ENCODE measurements around the gene RDH14.

The RDH14 gene

GRCh38 chr2:18584608-18584954 is 24.1 kb upstream of the RDH14 start:
- Histone ChIP-seq H3K23ac (ENCODE audit: low read length) (no peak overlapping the region), H3K4me3 (ENCODE audit: low read length) (no peak overlapping the region), H3K18ac (ENCODE audit: low read length) (no peak overlapping the region), H3K27me3 (ENCODE audit: insufficient read depth, low read length, poor library complexity) (no peaks in the 10 kb centered on the region), H3K4me1 (ENCODE audit: control insufficient read depth, low read depth, low read length) (no peaks in the 10 kb centered on the region), H2BK5ac (ENCODE audit: low read length) (no peak overlapping the region), H4K5ac (ENCODE audit: low read length) (no peak overlapping the region), H3K56ac (ENCODE audit: low read length) (no peak overlapping the region), H3K27ac (ENCODE audit: low read depth, low read length) (no peak overlapping the region), H3K4me2 (ENCODE audit: low read length) (no peak overlapping the region), H2AK5ac (ENCODE audit: low read length) (no peak overlapping the region), H4K8ac (ENCODE audit: low read depth, low read length) (no peak overlapping the region), H3K79me1 (ENCODE audit: low read length) (no peaks in the 10 kb centered on the region), H3K79me2 (ENCODE audit: control insufficient read depth, insufficient read depth, low read length) (no peaks in the 10 kb centered on the region), H3K36me3 (ENCODE audit: control insufficient read depth, insufficient read depth, low read length) (no peaks in the 10 kb centered on the region), H2BK120ac (ENCODE audit: low read depth, low read length) (no peak overlapping the region), H3K4ac (ENCODE audit: low read depth, low read length) (no peak overlapping the region), H3K9ac (ENCODE audit: low read length) (no peak overlapping the region), H2BK15ac (replicated peaks; ENCODE audit: low read depth) (no peak overlapping the region)
- no CpG with 5 or more reads among the region's 32 CpGs for WGBS (ENCODE audit: extremely low coverage, insufficient coverage, low lambda C conversion rate)
- no peak for DNase-seq

GRCh38 chr2:18583905-18584607 is 23.6 kb upstream of the RDH14 start:
- Histone ChIP-seq H2AK5ac (ENCODE audit: low read length) (no peak overlapping the region), H2BK120ac (ENCODE audit: low read depth, low read length) (no peak overlapping the region)
- no CpG with 5 or more reads among the region's 37 CpGs for WGBS (ENCODE audit: extremely low coverage, insufficient coverage, low lambda C conversion rate)

GRCh38 chr2:18580606-18581005 is 20.2 kb upstream of the RDH14 start:
- Histone ChIP-seq H3K9ac (ENCODE audit: low read length) (no peak overlapping the region), H3K36me3 (ENCODE audit: control insufficient read depth, insufficient read depth, low read length) (no peaks in the 10 kb centered on the region), H3K4ac (ENCODE audit: low read depth, low read length) (no peak overlapping the region), H4K8ac (ENCODE audit: low read depth, low read length) (no peak overlapping the region), H3K4me3 (ENCODE audit: low read length) (no peak overlapping the region), H3K23ac (ENCODE audit: low read length) (no peak overlapping the region), H2BK120ac (ENCODE audit: low read depth, low read length) (no peak overlapping the region), H3K56ac (ENCODE audit: low read length) (no peak overlapping the region), H3K4me1 (ENCODE audit: control insufficient read depth, low read depth, low read length) (no peaks in the 10 kb centered on the region), H3K18ac (ENCODE audit: low read length) (no peak overlapping the region), H2AK5ac (ENCODE audit: low read length) (no peak overlapping the region), H3K4me2 (ENCODE audit: low read length) (no peak overlapping the region), H2BK15ac (replicated peaks; ENCODE audit: low read depth) (no peak overlapping the region), H3K79me2 (ENCODE audit: control insufficient read depth, insufficient read depth, low read length) (no peaks in the 10 kb centered on the region), H3K79me1 (ENCODE audit: low read length) (no peaks in the 10 kb centered on the region), H3K27me3 (ENCODE audit: insufficient read depth, low read length, poor library complexity) (no peaks in the 10 kb centered on the region), H2BK5ac (ENCODE audit: low read length) (no peak overlapping the region), H3K27ac (ENCODE audit: low read depth, low read length) (no peak overlapping the region), H4K5ac (ENCODE audit: low read length) (no peak overlapping the region)
- WGBS (ENCODE audit: extremely low coverage, insufficient coverage, low lambda C conversion rate): no CpG with 5 or more reads among the region's 3 CpGs
- no peak for DNase-seq

More at GRCh38 chr2:18583905-18584607, 23.6 kb upstream of the RDH14 start:
- Histone ChIP-seq H3K79me2 (ENCODE audit: control insufficient read depth, insufficient read depth, low read length) (no peaks in the 10 kb centered on the region), H3K36me3 (ENCODE audit: control insufficient read depth, insufficient read depth, low read length) (no peaks in the 10 kb centered on the region), H3K56ac (ENCODE audit: low read length) (no peak overlapping the region), H4K8ac (ENCODE audit: low read depth, low read length) (no peak overlapping the region), H3K27ac (ENCODE audit: low read depth, low read length) (no peak overlapping the region), H3K9ac (ENCODE audit: low read length) (no peak overlapping the region), H3K4me3 (ENCODE audit: low read length) (no peak overlapping the region), H2BK5ac (ENCODE audit: low read length) (no peak overlapping the region), H3K4me2 (ENCODE audit: low read length) (no peak overlapping the region), H3K18ac (ENCODE audit: low read length) (no peak overlapping the region), H3K27me3 (ENCODE audit: insufficient read depth, low read length, poor library complexity) (no peaks in the 10 kb centered on the region), H3K4ac (ENCODE audit: low read depth, low read length) (no peak overlapping the region), H3K79me1 (ENCODE audit: low read length) (no peaks in the 10 kb centered on the region), H4K5ac (ENCODE audit: low read length) (no peak overlapping the region), H3K4me1 (ENCODE audit: control insufficient read depth, low read depth, low read length) (no peaks in the 10 kb centered on the region), H3K23ac (ENCODE audit: low read length) (no peak overlapping the region), H2BK15ac (replicated peaks; ENCODE audit: low read depth) (no peak overlapping the region)
- no peak for DNase-seq

GRCh38 chr2:18578033-18578432 is 17.6 kb upstream of the RDH14 start:
- Histone ChIP-seq H2AK5ac (ENCODE audit: low read length) (no peak overlapping the region), H3K27me3 (ENCODE audit: insufficient read depth, low read length, poor library complexity) (no peaks in the 10 kb centered on the region), H3K4me3 (ENCODE audit: low read length) (no peak overlapping the region), H3K27ac (ENCODE audit: low read depth, low read length) (no peak overlapping the region), H2BK5ac (ENCODE audit: low read length) (no peak overlapping the region), H2BK15ac (replicated peaks; ENCODE audit: low read depth) (no peak overlapping the region), H3K18ac (ENCODE audit: low read length) (no peak overlapping the region), H3K79me2 (ENCODE audit: control insufficient read depth, insufficient read depth, low read length) (no peaks in the 10 kb centered on the region), H3K4me2 (ENCODE audit: low read length) (no peak overlapping the region), H3K56ac (ENCODE audit: low read length) (no peak overlapping the region), H4K8ac (ENCODE audit: low read depth, low read length) (no peak overlapping the region), H3K4me1 (ENCODE audit: control insufficient read depth, low read depth, low read length) (no peaks in the 10 kb centered on the region), H2BK120ac (ENCODE audit: low read depth, low read length) (no peak overlapping the region), H3K4ac (ENCODE audit: low read depth, low read length) (no peak overlapping the region), H3K23ac (ENCODE audit: low read length) (no peak overlapping the region), H4K5ac (ENCODE audit: low read length) (no peak overlapping the region), H3K79me1 (ENCODE audit: low read length) (no peaks in the 10 kb centered on the region), H3K36me3 (ENCODE audit: control insufficient read depth, insufficient read depth, low read length) (no peaks in the 10 kb centered on the region), H3K9ac (ENCODE audit: low read length) (no peak overlapping the region)
- no peak for DNase-seq

- no CpG with 5 or more reads among the region's 1 CpG for WGBS (ENCODE audit: extremely low coverage, insufficient coverage, low lambda C conversion rate)
- Histone ChIP-seq H3K4me1 (ENCODE audit: control insufficient read depth, low read depth, low read length) (no peaks in the 10 kb centered on the region), H3K9ac (ENCODE audit: low read length) (no peak overlapping the region), H3K79me1 (ENCODE audit: low read length) (no peaks in the 10 kb centered on the region), H3K4me2 (ENCODE audit: low read length) (no peak overlapping the region), H3K36me3 (ENCODE audit: control insufficient read depth, insufficient read depth, low read length) (no peaks in the 10 kb centered on the region), H2AK5ac (ENCODE audit: low read length) (no peak overlapping the region), H4K5ac (ENCODE audit: low read length) (no peak overlapping the region), H2BK15ac (replicated peaks; ENCODE audit: low read depth) (no peak overlapping the region), H3K56ac (ENCODE audit: low read length) (no peak overlapping the region), H3K27me3 (ENCODE audit: insufficient read depth, low read length, poor library complexity) (no peaks in the 10 kb centered on the region), H3K4me3 (ENCODE audit: low read length) (no peak overlapping the region), H3K4ac (ENCODE audit: low read depth, low read length) (no peak overlapping the region), H3K79me2 (ENCODE audit: control insufficient read depth, insufficient read depth, low read length) (no peaks in the 10 kb centered on the region), H3K23ac (ENCODE audit: low read length) (no peak overlapping the region), H4K8ac (ENCODE audit: low read depth, low read length) (no peak overlapping the region), H3K18ac (ENCODE audit: low read length) (no peak overlapping the region), H2BK5ac (ENCODE audit: low read length) (no peak overlapping the region), H2BK120ac (ENCODE audit: low read depth, low read length) (no peak overlapping the region), H3K27ac (ENCODE audit: low read depth, low read length) (no peak overlapping the region)
- peak; percentile 6 for DNase-seq
Measured at GRCh38 chr2:18566145-18566769, 5.8 kb upstream of the RDH14 start.

- DNase-seq: no peak
- no peak overlapping the region for H3K18ac ChIP-seq (ENCODE audit: low read length)
- H3K4me3 ChIP-seq (ENCODE audit: low read length): peak overlapping the region; percentile 31
- H3K4ac ChIP-seq (ENCODE audit: low read depth, low read length): no peak overlapping the region
- peak overlapping the region; percentile 87 for H3K56ac ChIP-seq (ENCODE audit: low read length)
- no peak overlapping the region for H4K8ac ChIP-seq (ENCODE audit: low read depth, low read length)
- no peak overlapping the region for H3K23ac ChIP-seq (ENCODE audit: low read length)
- H3K27ac ChIP-seq (ENCODE audit: low read depth, low read length): no peak overlapping the region
- peak overlapping the region; percentile 5 for H4K5ac ChIP-seq (ENCODE audit: low read length)
- H3K79me2 ChIP-seq (ENCODE audit: control insufficient read depth, insufficient read depth, low read length): peaks cover 14% of the 10 kb centered on the region
- H3K9ac ChIP-seq (ENCODE audit: low read length): peak overlapping the region; percentile 72
- no peak overlapping the region for H2BK120ac ChIP-seq (ENCODE audit: low read depth, low read length)
- no peaks in the 10 kb centered on the region for H3K36me3 ChIP-seq (ENCODE audit: control insufficient read depth, insufficient read depth, low read length)
- no peaks in the 10 kb centered on the region for H3K27me3 ChIP-seq (ENCODE audit: insufficient read depth, low read length, poor library complexity)
- H2BK5ac ChIP-seq (ENCODE audit: low read length): no peak overlapping the region
- H3K4me2 ChIP-seq (ENCODE audit: low read length): peak overlapping the region; percentile 65
- H2BK15ac ChIP-seq (replicated peaks; ENCODE audit: low read depth): no peak overlapping the region
- H2AK5ac ChIP-seq (ENCODE audit: low read length): no peak overlapping the region
- peaks cover 4% of the 10 kb centered on the region for H3K79me1 ChIP-seq (ENCODE audit: low read length)
- no CpG with 5 or more reads among the region's 3 CpGs for WGBS (ENCODE audit: extremely low coverage, insufficient coverage, low lambda C conversion rate)
- H3K4me1 ChIP-seq (ENCODE audit: control insufficient read depth, low read depth, low read length): no peaks in the 10 kb centered on the region
Measured at GRCh38 chr2:18560797-18561085, 288 bp upstream of the RDH14 start.

Data from mesendoderm (in vitro differentiated cells).